HG02981 (cell line): ENCODE results near the gene AGAP1.

Experiments
- ATAC-seq: cut with Tn5 transposase; IDR thresholded peaks from one replicate; pipeline ENCODE4 v1.9.1; 2021; ENCODE audit warnings: mild to moderate bottlenecking, moderate library complexity; ENCODE audit not compliant: unreplicated experiment

AGAP1 gene

GRCh38 chr2:235654103-235654813 is 160.4 kb downstream of the AGAP1 start:
- no peak for ATAC-seq

GRCh38 chr2:235658351-235659174 is 164.7 kb downstream of the AGAP1 start:
- ATAC-seq: no peak

- ATAC-seq: no peak
Observed at GRCh38 chr2:235659767-235660322, 166.0 kb downstream of the AGAP1 start.

- ATAC-seq: no peak
Observed at GRCh38 chr2:235660484-235661082, 166.7 kb downstream of the AGAP1 start.

- ATAC-seq: no peak
Observed at GRCh38 chr2:235661167-235661937, 167.5 kb downstream of the AGAP1 start.

GRCh38 chr2:235661952-235662351 is 168.1 kb downstream of the AGAP1 start:
- no peak for ATAC-seq

GRCh38 chr2:235663875-235664274 is 170.0 kb downstream of the AGAP1 start:
- no peak for ATAC-seq

GRCh38 chr2:235665661-235666212 is 171.9 kb downstream of the AGAP1 start:
- no peak for ATAC-seq

- ATAC-seq: no peak
Observed at GRCh38 chr2:235666213-235666781, 172.5 kb downstream of the AGAP1 start.

- no peak for ATAC-seq
Observed at GRCh38 chr2:235668782-235669181, 174.9 kb downstream of the AGAP1 start.

- no peak for ATAC-seq
Observed at GRCh38 chr2:235669269-235669831, 175.5 kb downstream of the AGAP1 start.

- ATAC-seq: no peak
Observed at GRCh38 chr2:235669983-235670962, 176.4 kb downstream of the AGAP1 start.

GRCh38 chr2:235670974-235671787 is 177.3 kb downstream of the AGAP1 start:
- no peak for ATAC-seq

- ATAC-seq: no peak
Observed at GRCh38 chr2:235672720-235673119, 178.9 kb downstream of the AGAP1 start.

GRCh38 chr2:235674146-235674545 is 180.3 kb downstream of the AGAP1 start:
- no peak for ATAC-seq

- no peak for ATAC-seq
Observed at GRCh38 chr2:235674812-235675211, 181.0 kb downstream of the AGAP1 start.

- no peak for ATAC-seq
Observed at GRCh38 chr2:235675678-235676535, 182.1 kb downstream of the AGAP1 start.
